Globus pallidus (tissue), 1 donor: Measurements from ENCODE around the gene MAPKAP1.
"Not testable (repeated sequence)": the region's sequence is repeated elsewhere in the genome, so short reads cannot be mapped to it uniquely, and the experiment has no call there.

Experiments
- DNase-seq: peaks from one replicate; pipeline ENCODE4 v3.0.0-alpha.2; 2015; ENCODE audit warnings: low spot score

Gene MAPKAP1

GRCh38 chr9:125730168-125730567, 23.2 kb upstream of the MAPKAP1 start:
- no peak for DNase-seq

DNA sequence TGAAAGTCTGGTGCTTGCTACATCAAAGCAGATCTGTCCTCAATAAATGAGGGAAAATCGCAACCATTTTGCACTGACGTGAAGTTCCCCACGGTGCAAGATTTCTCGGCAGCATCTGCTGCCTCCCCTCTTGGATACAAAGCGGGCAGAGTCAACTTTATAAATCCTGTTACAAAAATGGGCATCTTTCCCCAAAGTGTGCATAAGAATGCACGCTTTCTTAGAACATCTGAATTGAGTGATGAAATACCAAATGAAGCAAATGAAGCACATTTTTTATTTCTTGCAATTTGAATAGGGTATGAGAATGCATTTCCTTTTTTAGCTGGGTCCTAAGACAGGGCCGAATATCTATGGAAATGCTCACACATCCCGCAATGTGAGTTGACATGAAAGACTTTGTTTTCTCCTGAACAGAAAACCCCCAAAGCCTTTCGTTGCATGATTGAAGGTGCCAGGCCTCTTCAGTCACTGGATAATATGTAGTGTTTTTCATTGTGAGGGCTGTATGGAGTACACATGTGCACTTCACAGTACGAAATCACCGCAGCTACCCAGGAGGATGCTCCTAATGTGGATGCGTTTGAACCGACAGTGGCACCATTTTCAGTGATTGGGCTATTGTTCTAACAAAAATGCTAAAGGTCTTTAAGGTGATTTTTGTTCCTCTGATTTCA, 19.6 kb upstream of the MAPKAP1 start:
- DNase-seq: no peak

DNA sequence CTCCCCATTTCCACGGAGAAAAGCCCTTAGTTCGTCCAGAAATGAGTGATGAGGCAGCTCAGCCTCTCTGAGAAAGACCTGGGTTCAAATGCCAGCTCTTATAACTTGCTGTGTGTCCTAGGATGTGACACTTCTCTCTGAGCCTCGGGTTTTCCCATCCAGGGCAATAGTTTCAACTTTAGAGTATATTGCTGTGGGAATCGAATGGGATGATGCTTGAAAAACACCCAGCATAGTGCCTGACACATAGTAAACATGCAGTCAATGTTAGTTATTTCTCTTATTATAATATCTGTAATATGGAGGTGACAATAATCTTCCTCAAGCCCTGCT, 430 bp upstream of the MAPKAP1 start:
- no peak for DNase-seq

DNA sequence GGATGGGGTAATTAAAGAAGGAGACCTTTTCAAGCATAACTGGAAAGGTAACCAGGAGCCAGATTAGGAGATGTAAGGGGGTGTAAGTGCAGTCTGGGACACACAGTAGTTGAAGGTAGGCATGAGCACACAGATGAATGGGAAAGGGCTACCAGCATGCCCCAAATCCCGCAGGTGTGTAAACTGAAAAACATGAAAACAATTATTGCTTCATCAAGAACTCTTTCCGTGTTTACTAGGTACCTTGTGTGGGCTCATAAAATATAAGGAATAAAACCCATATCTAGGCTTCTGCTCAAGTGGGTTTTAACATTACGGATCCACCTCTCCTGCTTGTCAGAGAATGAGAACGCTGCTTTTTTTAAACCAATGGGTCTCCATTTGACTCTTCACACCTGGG, 1.1 kb downstream of the MAPKAP1 start:
- DNase-seq: no peak

DNA sequence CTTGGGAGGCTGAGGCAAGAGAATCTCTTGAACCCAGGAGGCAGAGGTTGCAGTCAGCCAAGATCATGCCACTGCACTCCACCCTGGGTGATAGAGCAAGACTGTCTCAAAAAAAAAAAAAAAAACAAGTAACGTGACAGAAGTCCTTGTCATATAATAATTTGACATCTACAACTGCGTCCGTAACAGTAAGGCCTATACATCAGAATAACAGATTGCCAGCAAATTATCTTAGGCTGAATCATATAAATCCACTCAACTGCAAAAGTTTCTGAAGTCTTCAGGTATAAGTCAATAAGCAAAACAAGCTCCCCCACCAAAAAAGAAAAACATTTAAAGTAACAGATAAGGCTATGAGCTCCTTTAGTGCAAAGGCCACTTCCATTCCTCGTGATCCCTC, 3.3 kb downstream of the MAPKAP1 start:
- no peak for DNase-seq

DNA sequence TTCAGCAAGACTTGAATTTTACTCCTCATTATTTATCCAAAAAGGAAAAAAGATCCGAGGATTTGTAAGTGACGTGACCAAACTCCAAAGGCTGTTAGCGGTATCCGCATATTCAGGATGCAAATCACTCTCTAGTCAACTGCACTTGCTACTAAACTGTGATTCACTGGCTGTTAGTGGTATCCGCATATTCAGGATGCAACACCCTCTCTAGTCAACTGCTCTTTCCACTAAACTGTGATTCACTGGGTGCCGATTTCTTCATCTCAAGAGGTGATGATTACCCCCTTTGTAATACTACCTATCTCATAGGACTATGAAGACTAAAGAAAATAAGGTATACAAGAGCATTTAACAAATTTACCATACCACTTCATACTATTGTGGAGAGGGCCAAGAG, 5.7 kb downstream of the MAPKAP1 start:
- DNase-seq: no peak

DNA sequence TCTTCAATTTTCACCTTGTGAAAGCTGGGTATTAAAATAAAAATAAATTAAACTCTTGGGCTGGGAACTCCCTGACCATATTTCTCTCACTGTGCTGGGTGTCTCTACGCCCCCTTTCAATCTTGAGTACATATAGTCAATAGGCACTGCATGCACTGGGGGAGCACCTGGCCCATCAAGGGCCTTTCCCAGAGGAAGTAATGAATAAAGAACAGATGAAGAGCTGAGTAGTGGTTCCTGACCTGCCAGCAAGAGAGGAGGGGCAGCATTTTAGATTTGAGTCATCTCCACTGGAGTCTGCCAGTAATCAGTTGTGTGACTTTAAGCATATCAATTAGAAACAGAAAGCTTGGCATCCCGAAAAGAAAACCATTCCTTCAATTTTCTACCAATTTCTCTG, 6.2 kb downstream of the MAPKAP1 start:
- DNase-seq: no peak

DNA sequence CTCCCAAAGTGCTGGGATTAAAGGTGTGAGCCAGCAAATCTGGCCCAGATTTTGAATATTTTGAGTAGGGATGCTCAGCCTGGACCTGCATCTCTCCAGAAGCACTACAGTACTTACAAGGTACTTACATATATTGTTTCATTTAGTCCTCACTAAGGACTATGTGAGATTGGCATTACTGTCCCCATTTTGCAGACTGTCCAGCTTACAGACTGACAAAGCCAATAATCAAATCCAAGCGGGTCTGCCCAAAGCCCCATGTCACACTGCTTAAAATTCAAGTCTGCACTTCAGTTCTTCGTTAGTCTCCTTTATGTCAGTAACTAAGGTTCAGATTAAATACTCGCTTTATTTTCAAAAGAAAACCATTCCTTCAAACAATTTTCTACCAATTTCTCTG, 7.1 kb downstream of the MAPKAP1 start:
- no peak for DNase-seq

GRCh38 chr9:125696106-125696647, 10.8 kb downstream of the MAPKAP1 start:
- no peak for DNase-seq

DNA sequence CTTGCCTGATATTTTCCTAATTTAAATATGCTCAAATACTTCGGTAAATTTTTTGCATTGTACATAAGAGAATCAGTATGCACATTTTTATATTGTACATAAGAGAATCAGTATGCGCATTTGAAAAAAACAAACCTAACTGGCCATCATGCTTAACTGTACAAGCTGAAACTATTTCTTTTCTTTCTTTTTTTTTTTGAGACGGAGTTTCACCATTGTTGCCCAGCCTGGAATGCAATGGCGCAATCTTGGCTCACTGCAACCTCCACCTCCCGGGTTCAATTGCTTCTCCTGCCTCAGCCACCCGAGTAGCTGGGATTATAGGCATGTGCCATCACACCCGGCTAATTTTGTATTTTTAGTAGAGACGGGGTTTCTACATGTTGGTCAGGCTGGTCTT, 11.5 kb downstream of the MAPKAP1 start:
- DNase-seq: not testable (repeated sequence)

GRCh38 chr9:125694478-125694877, 12.5 kb downstream of the MAPKAP1 start:
- no peak for DNase-seq

DNA sequence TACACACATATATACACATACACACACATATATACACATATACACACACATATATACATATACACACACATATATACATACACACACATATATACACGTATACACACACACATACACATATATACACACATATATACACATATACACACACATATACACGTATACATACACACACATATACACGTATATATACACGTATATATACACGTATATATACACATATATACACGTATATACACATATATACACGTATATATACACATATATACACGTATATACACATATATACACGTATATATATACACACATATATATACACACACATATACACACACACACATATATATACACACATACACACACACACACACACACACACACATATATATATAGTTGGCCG, 13.5 kb downstream of the MAPKAP1 start:
- not testable (repeated sequence) for DNase-seq

- DNase-seq: no peak
These were observed 15.1 kb downstream of the MAPKAP1 start for GRCh38 chr9:125691869-125692268.

- DNase-seq: peak; percentile 10
These were observed 16.3 kb downstream of the MAPKAP1 start for GRCh38 chr9:125690679-125691078.

DNA sequence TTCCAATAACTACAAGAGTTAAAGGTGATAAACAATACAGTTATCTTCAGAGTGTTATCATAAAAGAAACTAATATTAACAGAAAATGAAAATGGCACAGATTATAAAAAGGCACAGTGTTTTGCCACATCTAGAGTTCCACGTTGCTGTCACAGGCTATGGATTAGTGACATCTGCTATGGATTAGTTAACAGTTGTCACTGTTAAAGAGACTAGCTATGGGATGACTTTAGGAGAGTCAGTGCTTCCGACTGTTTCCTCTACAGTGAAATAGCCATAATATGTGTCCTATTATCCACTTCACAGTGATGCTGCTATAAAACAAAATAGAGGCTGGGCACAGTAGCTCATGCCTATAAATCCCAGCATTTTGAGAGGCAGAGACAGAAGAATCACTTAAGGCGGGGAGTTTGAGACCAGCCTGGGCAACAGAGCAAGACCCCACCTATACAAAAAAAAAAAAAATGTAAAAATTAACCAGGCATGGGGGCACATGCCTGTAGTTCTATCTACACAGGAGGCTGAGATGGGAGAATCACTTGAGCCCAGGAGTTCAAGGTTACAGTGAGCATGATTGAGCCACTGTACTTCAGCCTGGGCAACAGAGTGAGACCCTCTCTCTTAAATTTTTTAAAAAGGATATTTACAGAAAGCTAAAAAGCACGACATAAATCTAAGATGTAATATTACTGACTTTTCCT, 19.7 kb downstream of the MAPKAP1 start:
- no peak for DNase-seq

DNA sequence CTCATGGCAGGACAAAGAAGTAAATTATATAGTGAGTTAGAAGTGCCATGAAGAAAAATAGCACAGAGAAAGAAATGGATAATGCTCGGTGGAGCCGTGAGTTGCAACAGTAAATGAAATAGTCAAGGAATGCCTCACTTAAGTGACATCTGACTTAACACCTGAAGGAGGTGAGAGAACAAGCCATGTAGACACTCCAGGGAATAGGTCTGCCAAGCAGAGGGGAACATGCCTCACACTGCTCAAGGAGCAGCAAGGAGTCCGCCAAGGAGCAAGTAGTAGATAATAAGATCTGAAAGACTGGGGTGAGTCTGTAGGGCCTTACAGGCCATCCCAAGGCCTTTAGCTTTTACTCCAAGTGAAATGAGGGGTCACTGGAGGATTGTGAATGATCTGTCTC, 21.8 kb downstream of the MAPKAP1 start:
- no peak for DNase-seq

GRCh38 chr9:125683486-125683885, 23.5 kb downstream of the MAPKAP1 start:
- DNase-seq: no peak

DNA sequence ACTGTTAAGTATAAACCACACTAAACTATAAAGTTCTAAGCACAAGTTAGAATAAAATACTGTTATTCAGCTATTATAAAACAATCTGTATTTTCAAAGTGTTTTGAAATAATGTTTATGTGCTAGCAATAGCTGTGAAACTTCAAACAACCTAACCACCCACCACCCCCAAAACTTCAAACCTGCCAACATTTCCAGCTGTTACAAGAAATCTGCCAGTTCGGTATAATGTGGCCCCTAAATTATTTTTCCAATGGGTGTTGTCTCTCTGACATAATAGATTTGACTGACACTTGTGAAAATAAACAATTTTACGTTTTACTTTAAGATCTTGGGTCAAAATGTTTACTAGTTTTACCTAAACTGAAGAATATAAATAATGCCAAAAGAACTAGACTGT, 24.7 kb downstream of the MAPKAP1 start:
- no peak for DNase-seq

GRCh38 chr9:125681657-125682056, 25.4 kb downstream of the MAPKAP1 start:
- DNase-seq: no peak

DNA sequence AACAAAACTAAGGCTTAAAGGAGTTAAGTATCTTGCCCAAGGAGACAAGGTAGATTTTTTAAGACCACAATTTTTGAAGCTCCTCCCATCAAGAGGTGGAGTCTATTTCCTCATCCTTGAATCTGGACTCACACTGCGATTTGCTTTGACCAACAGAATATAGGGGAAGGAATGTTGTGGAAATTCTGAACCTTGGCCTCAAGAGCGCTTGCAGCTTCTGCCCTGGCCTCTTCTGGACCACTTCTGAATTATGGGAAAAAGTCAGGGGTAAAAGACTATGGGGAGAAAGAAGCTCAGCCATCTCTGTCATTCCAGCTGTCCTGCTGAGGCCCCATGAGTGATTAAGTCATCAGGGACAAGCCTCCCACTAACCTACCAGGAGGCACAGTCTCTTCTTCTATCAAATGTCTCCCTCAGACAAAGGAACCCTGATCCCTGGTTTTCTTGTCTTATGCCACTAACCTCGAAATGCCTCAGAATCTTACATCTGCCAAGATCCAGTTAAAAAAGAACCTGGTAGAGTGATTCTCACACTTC, 25.9 kb downstream of the MAPKAP1 start:
- no peak for DNase-seq

- DNase-seq: no peak
These were observed 26.6 kb downstream of the MAPKAP1 start for GRCh38 chr9:125680445-125680844.

GRCh38 chr9:125679597-125680189, 27.3 kb downstream of the MAPKAP1 start:
- no peak for DNase-seq
